GM10248 (cell line): ENCODE measurements around the gene MAP1LC3B.
"Not testable (repeated sequence)": the region's sequence is repeated elsewhere in the genome, so short reads cannot be mapped to it uniquely, and the experiment has no call there.

Experiments used
- CTCF ChIA-PET: fragments of 300-600 bp; sonication (Branson Sonifier 250); formaldehyde crosslinking; extraction: SDS; loops from one replicate; lab custom pipeline; 2021; ENCODE audit warnings: antibody characterized with exemption; lab: Yijun Ruan, JAX
- POLR2A ChIA-PET: fragments of 350-650 bp; sonication (Branson Sonifier 250); formaldehyde crosslinking; extraction: SDS; loops from one replicate; lab custom pipeline; 2020; ENCODE audit warnings: antibody characterized with exemption; lab: Yijun Ruan, JAX
- DNase-seq: peaks from one replicate; pipeline ENCODE4 v3.0.0; 2012; ENCODE audit errors: extremely low spot score
- CTCF ChIP-seq: IDR thresholded peaks from 2 replicates; pipeline ENCODE4 v1.5.1; 2012; ENCODE audit warnings: mild to moderate bottlenecking, low read depth; ENCODE audit errors: extremely low read depth, missing control alignments, control extremely low read depth

Gene MAP1LC3B

GRCh38 chr16:87380403-87380802 is 11.7 kb upstream of the MAP1LC3B start:
- TF ChIP-seq CTCF, result no peak
- DNase-seq, result no peak
- CTCF ChIA-PET, result interaction anchor here (1.4 to 1.8 kb wide), 2 partner anchors 14 to 63 kb away, joined by 4 to 6 read pairs; partner anchors contain the start of gene C16orf95
- POLR2A ChIA-PET, result no interaction called here

GRCh38 chr16:87380881-87381280 is 11.3 kb upstream of the MAP1LC3B start:
- POLR2A ChIA-PET, result no interaction called here
- no peak for TF ChIP-seq CTCF
- DNase-seq, result no peak
- CTCF ChIA-PET, result interaction anchor here (1.4 to 1.8 kb wide), 2 partner anchors 14 to 64 kb away, joined by 4 to 6 read pairs; partner anchors contain the start of gene C16orf95

- no peak for DNase-seq
- no peak for TF ChIP-seq CTCF
- ChIA-PET CTCF (interaction anchor here (1.0 to 1.8 kb wide), 4 partner anchors 11 to 78 kb away, joined by 3 to 4 read pairs (median 4); partner anchors contain the start of gene C16orf95), POLR2A (interaction anchor here (0.7 to 2.6 kb wide), 2 partner anchors 12 to 24 kb away, joined by 4 to 20 read pairs; no protein-coding TSS in a partner anchor)
These were observed 9.9 kb upstream of the MAP1LC3B start for GRCh38 chr16:87382023-87382785.

GRCh38 chr16:87383505-87384161 is 8.5 kb upstream of the MAP1LC3B start, which contains the start of gene FBXO31:
Gene FBXO31, minus strand, starts transcription at chr16:87383776. Its CDS starts 32 bp downstream, at chr16:87383744.
- POLR2A ChIA-PET, result interaction anchor here (0.6 to 2.6 kb wide), 5 partner anchors 9 to 67 kb away, joined by 3 to 20 read pairs (median 4); partner anchors contain the start of genes C16orf95 and MAP1LC3B

GRCh38 chr16:87384162-87384874 is 7.8 kb upstream of the MAP1LC3B start:
- no peak for DNase-seq
- ChIA-PET CTCF (interaction anchor here (1.0 to 2.2 kb wide), 4 partner anchors 10 to 251 kb away, joined by 3 to 19 read pairs (median 5); no protein-coding TSS in a partner anchor), POLR2A (interaction anchor here (0.9 to 2.6 kb wide), 4 partner anchors 8 to 67 kb away, joined by 3 to 20 read pairs (median 8); partner anchors contain the start of genes C16orf95 and MAP1LC3B)

More at GRCh38 chr16:87383505-87384161, 8.5 kb upstream of the MAP1LC3B start, which contains the start of gene FBXO31:
- peak; percentile 87 for DNase-seq
- CTCF ChIA-PET, result interaction anchor here (1.0 to 2.2 kb wide), 4 partner anchors 11 to 251 kb away, joined by 3 to 19 read pairs (median 5); no protein-coding TSS in a partner anchor
- no peak for TF ChIP-seq CTCF

GRCh38 chr16:87384875-87385167 is 7.3 kb upstream of the MAP1LC3B start:
- ChIA-PET POLR2A (interaction anchor here (2.6 kb wide), 1 partner anchor 10 kb away, joined by 20 read pairs; no protein-coding TSS in a partner anchor), CTCF (interaction anchor here (2.2 kb wide), 1 partner anchor 10 kb away, joined by 19 read pairs; no protein-coding TSS in a partner anchor)
- not testable (repeated sequence) for DNase-seq

More at GRCh38 chr16:87384162-87384874, 7.8 kb upstream of the MAP1LC3B start:
- no peak for TF ChIP-seq CTCF
